Activated naive CD8-positive, alpha-beta T cell (primary cell): ENCODE data around the gene COMMD3.

Experiments
- H3K27ac Mint-ChIP-seq: one replicate; pipeline ENCODE4 v1.8.0; 2021; ENCODE audit warnings: mixed read lengths
- H3K27me3 Mint-ChIP-seq: one replicate; pipeline ENCODE4 v1.8.0; 2021; ENCODE audit warnings: mixed read lengths
- H3K36me3 Mint-ChIP-seq: one replicate; pipeline ENCODE4 v1.8.0; 2021; ENCODE audit warnings: mixed read lengths
- H3K4me1 Mint-ChIP-seq: one replicate; pipeline ENCODE4 v1.8.0; 2021; ENCODE audit warnings: low read depth, mixed read lengths
- H3K4me3 Mint-ChIP-seq: one replicate; pipeline ENCODE4 v1.8.0; 2021; ENCODE audit warnings: mild to moderate bottlenecking, mixed read lengths
- H3K9me3 Mint-ChIP-seq: one replicate; pipeline ENCODE4 v1.8.0; 2021; ENCODE audit warnings: low read depth, mixed read lengths

The COMMD3 gene

DNA sequence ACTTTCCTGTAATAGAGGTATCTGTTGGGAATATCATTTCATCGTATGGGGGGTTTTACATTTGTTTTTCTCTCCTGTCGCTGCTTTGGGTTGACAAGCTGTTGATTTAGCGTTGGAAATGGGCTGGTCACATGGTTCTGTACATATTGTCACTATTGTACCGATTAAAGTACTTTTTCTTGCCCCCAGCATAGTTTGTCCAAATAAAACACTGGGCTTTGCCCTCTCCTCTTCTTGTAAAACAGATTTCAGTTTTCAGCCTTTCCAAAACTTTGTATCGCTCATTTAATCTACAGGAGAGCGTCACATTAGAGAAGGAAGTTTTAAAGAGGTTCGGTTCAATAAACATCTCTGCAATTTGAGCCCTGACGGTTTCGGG is 8.7 kb downstream of the COMMD3 start:
- Mint-ChIP-seq H3K27ac (peak overlapping the region; percentile 69), H3K4me1 (peaks cover 40% of the 10 kb centered on the region), H3K4me3 (peak overlapping the region; percentile 93), H3K27me3 (peaks cover 20% of the 10 kb centered on the region), H3K36me3 (peaks cover 12% of the 10 kb centered on the region), H3K9me3 (no peaks in the 10 kb centered on the region)

DNA sequence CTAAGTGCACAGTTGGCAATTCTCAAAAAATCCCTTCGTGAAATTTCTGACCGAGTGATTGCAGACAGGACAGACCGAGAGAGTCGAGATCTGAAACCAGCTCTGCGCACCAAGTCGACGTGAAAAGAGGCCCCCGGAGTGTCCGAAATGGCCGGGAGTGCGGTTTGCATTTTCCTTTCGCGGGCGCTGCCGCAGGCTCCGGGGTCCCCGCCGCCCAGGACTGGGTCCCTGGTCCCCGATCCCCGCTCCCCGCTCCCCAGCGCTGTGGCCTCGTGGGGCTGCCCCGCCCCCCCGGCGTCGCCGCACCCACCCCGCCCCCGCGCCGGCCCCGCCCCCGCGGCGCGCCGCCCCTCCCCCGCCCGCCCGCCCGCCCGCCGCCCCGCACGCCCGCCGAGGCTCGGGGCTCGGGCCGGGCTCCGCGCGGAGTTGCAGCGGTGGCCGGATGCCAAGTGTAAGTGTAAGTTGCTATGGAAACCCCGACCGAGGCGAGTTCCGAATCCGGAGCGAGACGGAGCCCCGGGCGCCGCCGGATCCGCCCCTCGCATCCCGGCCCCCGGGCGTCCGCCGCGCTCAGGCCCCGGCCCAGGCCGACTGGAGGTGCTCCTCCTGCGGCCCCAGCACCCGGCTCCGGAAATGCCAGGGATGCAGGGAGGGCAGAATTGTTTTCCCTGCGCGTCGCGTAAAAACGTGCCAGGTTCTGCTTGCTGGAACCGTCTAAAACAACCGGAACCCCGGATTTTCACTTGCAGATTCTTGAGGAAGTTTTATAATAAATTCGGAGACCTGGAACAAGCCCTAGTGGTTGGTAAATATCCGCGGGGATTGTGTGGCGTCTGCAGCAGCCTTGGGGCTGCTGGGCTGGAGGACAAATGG is 9.3 kb downstream of the COMMD3 start:
- Mint-ChIP-seq H3K4me3 (peak overlapping the region; percentile 93), H3K36me3 (peaks cover 12% of the 10 kb centered on the region), H3K9me3 (no peaks in the 10 kb centered on the region), H3K27me3 (peaks cover 20% of the 10 kb centered on the region), H3K27ac (peak overlapping the region; percentile 69), H3K4me1 (peaks cover 36% of the 10 kb centered on the region)

DNA sequence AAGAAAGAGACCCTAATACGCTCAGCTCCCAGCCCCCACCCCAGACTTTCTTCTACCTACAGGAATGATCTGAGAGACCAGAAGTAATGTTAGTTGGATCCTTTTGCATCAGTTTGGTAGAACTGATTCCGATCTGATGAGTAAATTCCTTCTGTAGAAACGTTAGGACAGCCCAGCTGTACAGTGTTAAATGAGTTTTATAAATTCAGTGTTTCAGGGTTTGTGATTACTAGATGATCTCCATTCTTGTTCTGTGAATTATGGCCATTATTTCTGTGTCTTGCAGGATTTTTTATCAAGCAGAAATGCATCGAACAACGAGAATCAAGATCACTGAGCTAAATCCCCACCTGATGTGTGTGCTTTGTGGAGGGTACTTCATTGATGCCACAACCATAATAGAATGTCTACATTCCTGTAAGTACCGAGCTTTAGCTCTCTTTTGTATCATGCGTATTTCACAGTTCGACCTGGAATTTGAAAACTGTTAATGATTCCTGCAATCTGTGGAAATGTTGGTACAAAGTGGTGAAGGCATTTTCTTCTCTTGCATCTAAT is 10.0 kb downstream of the COMMD3 start:
- H3K9me3 Mint-ChIP-seq = no peaks in the 10 kb centered on the region
- peak overlapping the region; percentile 78 for H3K4me3 Mint-ChIP-seq
- H3K27ac Mint-ChIP-seq = peak overlapping the region; percentile 2
- peaks cover 38% of the 10 kb centered on the region for H3K4me1 Mint-ChIP-seq
- peaks cover 20% of the 10 kb centered on the region for H3K27me3 Mint-ChIP-seq
- H3K36me3 Mint-ChIP-seq = peaks cover 12% of the 10 kb centered on the region

DNA sequence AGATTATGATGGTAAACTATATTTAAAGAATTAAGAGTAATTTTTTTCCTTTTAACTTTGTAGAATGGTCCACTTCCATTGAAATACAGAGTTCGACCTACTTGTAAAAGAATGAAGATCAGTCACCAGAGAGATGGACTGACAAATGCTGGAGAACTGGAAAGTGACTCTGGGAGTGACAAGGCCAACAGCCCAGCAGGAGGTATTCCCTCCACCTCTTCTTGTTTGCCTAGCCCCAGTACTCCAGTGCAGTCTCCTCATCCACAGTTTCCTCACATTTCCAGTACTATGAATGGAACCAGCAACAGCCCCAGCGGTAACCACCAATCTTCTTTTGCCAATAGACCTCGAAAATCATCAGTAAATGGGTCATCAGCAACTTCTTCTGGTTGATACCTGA is 13.0 kb downstream of the COMMD3 start:
- H3K4me3 Mint-ChIP-seq = no peak overlapping the region
- peaks cover 40% of the 10 kb centered on the region for H3K4me1 Mint-ChIP-seq
- H3K36me3 Mint-ChIP-seq = peaks cover 16% of the 10 kb centered on the region
- H3K9me3 Mint-ChIP-seq = no peaks in the 10 kb centered on the region
- no peak overlapping the region for H3K27ac Mint-ChIP-seq
- H3K27me3 Mint-ChIP-seq = peaks cover 18% of the 10 kb centered on the region

DNA sequence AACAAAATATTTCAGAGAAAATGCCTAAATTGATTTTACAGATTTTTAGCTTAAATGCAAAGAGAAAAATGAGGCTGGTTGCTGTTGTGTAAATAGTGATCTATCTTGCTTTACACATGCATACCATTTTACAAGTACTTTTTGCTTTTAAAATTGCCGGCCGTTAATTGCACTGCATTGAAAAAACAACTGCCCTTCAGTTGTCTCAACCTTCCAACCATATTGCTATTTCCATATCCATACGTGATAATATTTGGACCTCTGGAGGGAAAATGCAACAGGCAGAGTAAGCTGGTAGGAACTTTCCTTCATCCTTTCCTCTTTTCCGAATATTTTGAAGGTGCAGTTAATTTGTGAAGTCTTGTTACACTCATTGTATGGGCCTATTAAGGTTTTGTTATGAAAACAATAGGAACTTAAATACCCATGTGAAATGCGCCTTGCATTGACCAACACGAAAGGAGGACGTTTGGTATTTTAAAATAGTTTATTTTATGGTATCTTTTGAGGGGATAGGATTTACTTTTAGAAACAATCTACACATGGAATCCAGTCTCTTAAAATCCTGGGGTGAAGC is 16.0 kb downstream of the COMMD3 start:
- Mint-ChIP-seq H3K4me1 (peaks cover 27% of the 10 kb centered on the region), H3K36me3 (peaks cover 11% of the 10 kb centered on the region), H3K27ac (no peak overlapping the region), H3K9me3 (no peaks in the 10 kb centered on the region), H3K27me3 (peaks cover 12% of the 10 kb centered on the region), H3K4me3 (peak overlapping the region; percentile 75)

DNA sequence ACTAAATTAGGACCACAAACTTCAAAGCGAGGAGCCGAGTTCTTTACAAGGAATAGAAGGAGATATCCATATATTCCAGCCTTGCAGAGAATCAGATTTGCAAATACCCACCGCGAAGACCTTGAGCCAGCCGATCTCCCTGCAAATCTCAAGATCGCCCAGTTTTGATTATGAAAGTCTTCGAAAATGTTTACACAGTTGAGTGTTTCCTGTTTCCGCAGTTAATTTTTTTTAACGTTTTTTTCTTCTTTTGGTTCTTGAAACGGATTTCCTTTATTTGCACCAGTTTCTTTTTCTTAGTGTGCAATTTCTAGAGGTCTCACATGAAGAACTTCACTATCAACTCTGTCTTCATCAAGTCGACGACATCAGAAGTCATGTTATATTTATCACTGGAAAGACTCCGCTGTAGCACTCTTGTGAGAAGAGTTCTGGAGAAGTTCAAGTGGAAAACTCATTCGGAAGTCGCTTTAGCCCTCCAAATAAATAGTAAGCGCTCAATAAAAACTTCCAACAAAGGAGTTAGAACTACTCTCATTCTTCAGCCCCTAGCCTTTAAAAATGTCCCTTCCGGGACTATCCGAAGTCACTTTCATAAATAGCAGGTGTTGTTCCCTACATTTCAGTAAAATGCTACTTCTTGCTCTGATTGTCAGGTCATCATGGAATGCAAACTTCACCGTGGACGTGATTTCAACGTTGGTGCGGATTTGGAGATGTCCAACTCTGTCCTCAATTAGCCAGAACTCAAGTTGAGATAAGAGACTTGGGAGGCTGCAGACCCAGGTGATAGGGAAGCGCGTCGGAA is 17.2 kb downstream of the COMMD3 start:
- peaks cover 21% of the 10 kb centered on the region for H3K27me3 Mint-ChIP-seq

DNA sequence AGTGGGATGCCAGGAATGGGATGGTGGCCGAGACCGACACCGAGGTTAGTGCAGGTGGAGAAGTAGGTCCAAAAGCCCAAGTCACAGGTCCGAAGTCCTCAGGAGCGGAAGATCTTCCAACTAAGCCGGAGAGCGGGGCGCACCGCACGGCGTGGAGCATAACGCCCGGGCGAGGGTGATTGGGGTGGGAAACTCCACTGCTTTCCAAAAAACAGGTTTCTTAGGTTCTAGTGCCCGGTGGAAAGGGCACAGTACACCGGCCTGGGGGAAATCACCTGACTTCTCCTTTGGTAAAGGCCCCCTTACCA is 17.7 kb downstream of the COMMD3 start:
- Mint-ChIP-seq H3K27ac (peak overlapping the region; percentile 73), H3K4me3 (peak overlapping the region; percentile 75), H3K36me3 (peaks cover 9% of the 10 kb centered on the region), H3K27me3 (peaks cover 26% of the 10 kb centered on the region), H3K4me1 (peaks cover 29% of the 10 kb centered on the region), H3K9me3 (no peaks in the 10 kb centered on the region)

More for the DNA sequence above, 17.2 kb downstream of the COMMD3 start:
- Mint-ChIP-seq H3K4me3 (peak overlapping the region; percentile 75), H3K4me1 (peaks cover 29% of the 10 kb centered on the region), H3K9me3 (no peaks in the 10 kb centered on the region), H3K27ac (peak overlapping the region; percentile 73), H3K36me3 (peaks cover 9% of the 10 kb centered on the region)

DNA sequence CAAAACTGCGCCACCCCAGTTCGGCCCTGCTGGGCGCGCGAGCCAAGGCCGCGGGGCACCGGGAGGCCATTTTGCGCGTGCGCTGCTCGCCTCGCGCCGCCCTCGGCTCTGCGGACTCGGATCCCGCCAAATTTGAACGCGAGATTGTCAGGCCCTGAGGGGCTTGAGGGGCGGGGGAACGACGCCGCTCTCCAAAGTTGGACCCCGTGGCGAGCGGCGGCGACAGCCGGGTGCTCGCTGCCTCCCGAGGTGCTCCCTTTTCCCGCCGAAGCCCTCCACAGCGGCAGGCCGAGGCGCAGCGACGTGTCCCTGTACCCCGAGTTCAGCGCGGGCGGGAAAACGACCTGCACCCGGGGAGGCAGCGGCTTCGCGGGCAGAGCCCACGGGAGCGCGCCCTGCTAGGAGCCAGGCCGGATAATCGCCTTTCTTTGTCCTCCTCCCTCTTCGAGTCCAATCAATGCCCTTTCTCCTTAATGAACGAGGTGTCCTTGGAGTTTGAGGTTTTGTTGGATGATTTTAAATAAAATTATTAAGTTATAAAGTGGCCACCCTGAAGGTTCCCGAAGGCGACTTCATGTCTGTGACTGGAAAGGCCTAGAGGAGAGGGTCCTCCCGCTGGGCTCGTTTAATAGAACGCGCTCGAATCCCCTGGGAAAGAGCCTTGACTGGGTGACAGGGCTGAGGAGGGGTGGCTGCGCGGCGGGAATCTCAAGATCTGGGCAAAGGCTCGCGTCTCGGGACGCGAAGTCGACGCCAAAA is 18.4 kb downstream of the COMMD3 start:
- H3K9me3 Mint-ChIP-seq = no peaks in the 10 kb centered on the region
- H3K4me1 Mint-ChIP-seq = peaks cover 32% of the 10 kb centered on the region
- peaks cover 7% of the 10 kb centered on the region for H3K36me3 Mint-ChIP-seq
- H3K27me3 Mint-ChIP-seq = peaks cover 31% of the 10 kb centered on the region
- H3K4me3 Mint-ChIP-seq = peak overlapping the region; percentile 81
- no peak overlapping the region for H3K27ac Mint-ChIP-seq

DNA sequence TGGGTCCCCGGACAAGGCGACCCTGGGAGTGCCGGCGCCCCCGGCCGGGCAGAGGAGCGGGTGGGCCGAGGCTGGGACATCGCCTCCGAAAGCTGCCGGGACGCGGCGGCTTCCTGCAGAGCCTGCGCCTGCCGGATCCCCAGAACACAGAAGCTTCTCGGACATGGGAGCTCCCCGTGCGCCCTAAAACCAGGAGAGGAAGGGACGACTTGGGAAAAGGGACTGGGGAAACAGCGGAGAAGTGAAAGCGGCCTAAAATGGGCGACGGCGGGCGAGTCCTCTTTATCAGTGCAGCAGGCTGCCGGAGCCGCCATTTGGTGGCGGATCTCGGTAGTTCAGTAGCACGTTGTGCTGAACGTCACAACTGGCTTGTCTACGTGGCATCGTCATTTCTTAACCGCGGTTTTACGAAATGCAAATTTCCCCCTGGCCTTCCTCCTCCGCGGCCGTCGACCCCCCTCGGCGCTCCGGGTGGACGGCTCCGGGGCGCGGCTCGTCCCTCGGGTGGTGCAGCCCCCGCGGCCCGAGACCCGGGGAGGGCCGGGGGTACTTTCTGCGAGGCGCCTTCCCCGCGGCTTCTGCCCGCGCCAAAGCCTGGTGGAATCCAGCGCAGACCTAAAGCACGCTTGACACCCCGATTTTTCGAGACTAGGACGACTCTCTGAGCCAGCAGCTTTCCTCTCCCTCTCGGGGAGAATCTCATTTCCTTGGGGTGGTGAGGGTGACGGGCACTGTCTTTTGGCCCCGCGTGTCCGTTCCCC is 19.2 kb downstream of the COMMD3 start:
- Mint-ChIP-seq H3K4me3 (peak overlapping the region; percentile 81), H3K27me3 (peaks cover 34% of the 10 kb centered on the region), H3K36me3 (peaks cover 5% of the 10 kb centered on the region), H3K9me3 (no peaks in the 10 kb centered on the region), H3K27ac (peak overlapping the region; percentile 64), H3K4me1 (peaks cover 39% of the 10 kb centered on the region)

DNA sequence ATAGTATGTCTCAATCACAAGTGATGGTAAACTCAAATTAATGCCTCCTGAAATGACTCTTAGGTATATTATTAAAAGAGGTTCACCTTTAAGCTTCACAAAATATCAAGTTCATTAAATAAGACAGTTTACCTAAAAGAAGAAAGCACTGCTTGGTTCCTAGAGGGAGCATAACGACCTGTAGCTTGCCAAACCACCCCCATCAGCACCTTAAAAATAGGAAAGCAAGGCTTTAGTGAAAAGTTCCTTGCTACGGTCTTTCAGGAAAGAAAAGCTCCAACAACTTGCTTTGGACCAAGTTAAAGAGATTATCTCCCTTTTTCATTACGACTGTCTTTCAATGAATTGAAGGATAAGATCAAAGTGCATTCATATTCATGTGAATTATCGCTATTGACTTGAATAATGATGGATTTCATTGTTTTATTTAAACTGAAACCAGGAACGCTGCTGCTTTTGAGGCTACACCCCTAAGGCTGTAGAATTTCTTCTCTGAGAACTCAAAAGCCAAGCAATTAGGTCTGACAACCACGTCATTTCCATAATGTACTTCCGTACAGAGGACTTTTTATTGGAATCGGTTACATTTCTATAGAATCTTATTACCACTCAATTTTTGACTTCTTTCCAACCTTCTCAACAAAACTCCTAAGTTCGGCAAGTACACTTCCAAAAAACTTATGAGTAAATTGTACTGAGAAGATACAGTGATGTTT is 22.2 kb downstream of the COMMD3 start:
- Mint-ChIP-seq H3K27ac (peak overlapping the region; percentile 54), H3K4me3 (no peak overlapping the region), H3K9me3 (no peaks in the 10 kb centered on the region), H3K27me3 (peaks cover 47% of the 10 kb centered on the region), H3K4me1 (peaks cover 27% of the 10 kb centered on the region), H3K36me3 (peaks cover 2% of the 10 kb centered on the region)

DNA sequence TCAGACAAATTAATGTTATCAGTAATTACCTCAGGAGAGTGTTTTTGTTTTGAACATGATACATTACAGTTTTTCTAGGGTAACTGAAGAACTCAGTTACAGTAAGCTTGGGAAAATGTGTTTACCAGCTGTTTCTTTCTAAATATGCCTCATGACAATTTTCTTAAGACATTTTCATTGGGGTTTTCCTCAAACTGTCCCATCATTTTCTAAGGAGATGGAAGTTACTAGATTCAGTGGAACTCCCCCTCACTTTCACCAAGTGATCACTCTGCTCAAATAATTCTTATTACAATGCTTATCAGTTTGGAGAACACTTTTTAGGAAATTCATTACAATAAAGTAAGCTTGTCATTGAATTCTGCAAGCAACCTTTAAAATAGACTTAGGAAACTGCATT is 22.7 kb downstream of the COMMD3 start:
- Mint-ChIP-seq H3K36me3 (no peaks in the 10 kb centered on the region), H3K4me1 (peaks cover 22% of the 10 kb centered on the region), H3K9me3 (no peaks in the 10 kb centered on the region), H3K4me3 (no peak overlapping the region), H3K27me3 (peaks cover 50% of the 10 kb centered on the region), H3K27ac (peak overlapping the region; percentile 54)

DNA sequence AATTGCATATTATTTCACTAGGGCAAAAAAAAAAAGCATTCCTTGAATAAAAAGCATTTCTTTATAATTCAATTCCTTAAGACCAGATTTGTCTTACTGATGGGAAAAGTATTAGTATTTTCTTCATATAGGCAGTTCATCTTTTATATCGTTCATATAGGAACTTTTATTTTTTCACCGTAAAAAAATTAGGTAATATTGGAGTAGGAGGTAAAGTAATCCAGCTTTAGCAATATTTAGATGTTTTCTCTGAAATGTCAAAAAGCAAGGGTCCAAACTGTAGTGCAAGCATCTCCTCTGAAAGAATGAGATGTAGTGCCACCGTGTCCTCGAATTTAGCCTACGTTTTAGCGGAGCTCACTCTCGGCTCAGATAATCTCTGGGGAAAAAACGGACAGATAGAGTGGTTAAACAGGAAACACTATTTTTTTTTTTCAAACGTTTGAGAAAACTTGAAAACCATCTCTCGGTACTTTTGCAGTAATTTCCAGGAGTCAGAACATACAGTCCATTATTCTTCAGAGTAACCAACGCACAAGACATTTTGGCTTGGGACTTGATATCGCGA is 23.7 kb downstream of the COMMD3 start:
- Mint-ChIP-seq H3K27ac (peak overlapping the region; percentile 79), H3K36me3 (peaks cover 3% of the 10 kb centered on the region), H3K9me3 (no peaks in the 10 kb centered on the region), H3K27me3 (peaks cover 59% of the 10 kb centered on the region), H3K4me1 (peaks cover 26% of the 10 kb centered on the region), H3K4me3 (peak overlapping the region; percentile 87)
